Neural progenitor cell (in vitro differentiated cells): ENCODE measurements around the gene MTMR11. TPM values are rescaled to one million over a fixed set of nuclear protein-coding genes. Genes with fewer than 3 reads are reported as not detected.
A peak's percentile ranks its signal among the peaks of the same experiment; 100 is the strongest.

ENCODE experiments used
- DNase-seq: peaks from one replicate; pipeline ENCODE4 v3.0.0-alpha.2; 2016; ENCODE audit warnings: low spot score
- H2AFZ ChIP-seq: fragments of 200-600 bp; sonication (generic); replicated peaks from 2 replicates; pipeline ENCODE4 v1.6.1; 2016; ENCODE audit warnings: antibody characterized with exemption
- H3F3A ChIP-seq: fragments of 200-600 bp; sonication (generic); 2 replicates; pipeline ENCODE4 v1.6.1; 2016; ENCODE audit warnings: antibody characterized with exemption, low read depth
- H3K27ac ChIP-seq: fragments of 200-600 bp; sonication (generic); 2 replicates; pipeline ENCODE4 v1.5.1; 2016; ENCODE audit warnings: mild to moderate bottlenecking
- H3K27me3 ChIP-seq: fragments of 200-600 bp; sonication (generic); 2 replicates; pipeline ENCODE4 v1.6.1; 2016; ENCODE audit warnings: mild to moderate bottlenecking, moderate library complexity
- H3K36me3 ChIP-seq: fragments of 200-600 bp; sonication (generic); 2 replicates; pipeline ENCODE4 v1.5.1; 2016
- H3K4me1 ChIP-seq: fragments of 200-600 bp; sonication (generic); 2 replicates; pipeline ENCODE4 v1.6.1; 2016; ENCODE audit warnings: mixed run types
- H3K4me2 ChIP-seq: fragments of 200-600 bp; sonication (generic); 2 replicates; pipeline ENCODE4 v1.6.1; 2016
- H3K4me3 ChIP-seq: fragments of 200-600 bp; sonication (generic); 2 replicates; pipeline ENCODE4 v1.5.1; 2016
- H3K79me2 ChIP-seq: fragments of 200-600 bp; sonication (generic); 2 replicates; pipeline ENCODE4 v1.6.1; 2016; ENCODE audit warnings: low read depth
- H3K9ac ChIP-seq: fragments of 200-600 bp; sonication (generic); 2 replicates; pipeline ENCODE4 v1.6.1; 2016
- H3K9me3 ChIP-seq: fragments of 200-600 bp; sonication (generic); 2 replicates; pipeline ENCODE4 v1.5.1; 2016; ENCODE audit warnings: low read depth
- H4K20me1 ChIP-seq: fragments of 200-600 bp; sonication (generic); 2 replicates; pipeline ENCODE4 v1.6.1; 2016; ENCODE audit warnings: low read depth
- H3K27ac Mint-ChIP-seq: 3 replicates; pipeline ENCODE4 v1.8.0; 2021; ENCODE audit warnings: mixed read lengths
- H3K27me3 Mint-ChIP-seq: 2 replicates; pipeline ENCODE4 v1.8.0; 2022; ENCODE audit warnings: low read depth, mild to moderate bottlenecking, inconsistent platforms, moderate library complexity, mixed read lengths; ENCODE audit not compliant: insufficient read depth
- H3K36me3 Mint-ChIP-seq: 3 replicates; pipeline ENCODE4 v1.8.0; 2021; ENCODE audit warnings: mixed read lengths
- H3K4me1 Mint-ChIP-seq: 3 replicates; pipeline ENCODE4 v1.8.0; 2021; ENCODE audit warnings: mixed read lengths
- H3K4me3 Mint-ChIP-seq: 3 replicates; pipeline ENCODE4 v1.8.0; 2021; ENCODE audit warnings: mild to moderate bottlenecking, moderate library complexity, mixed read lengths
- H3K9me3 Mint-ChIP-seq: 3 replicates; pipeline ENCODE4 v1.8.0; 2020; ENCODE audit warnings: mixed read lengths
- CTCF ChIP-seq: fragments of 200-600 bp; sonication (generic); IDR thresholded peaks from 2 replicates; pipeline ENCODE4 v1.5.1; 2017; ENCODE audit warnings: antibody characterized with exemption, mild to moderate bottlenecking
- EZH2 ChIP-seq: fragments of 200-600 bp; sonication (generic); IDR thresholded peaks from 2 replicates; pipeline ENCODE4 v1.6.1; 2017; ENCODE audit warnings: antibody characterized with exemption, mild to moderate bottlenecking, moderate library complexity
- EZH2phosphoT487 ChIP-seq: fragments of 200-600 bp; sonication (generic); IDR thresholded peaks from 2 replicates; pipeline ENCODE4 v1.6.1; 2017; ENCODE audit warnings: antibody characterized with exemption
- total RNA-seq: library from RNA; depleted of rRNA; stranded (reverse); fragments of >200 nt; gene quantifications from 2 replicates; pipeline ENCODE4 v1.2.3, GENCODE V29; 2015; ENCODE audit warnings: low replicate concordance

Gene MTMR11
- total RNA-seq, 1 donor from 2014 or later: 11.3 TPM

DNA sequence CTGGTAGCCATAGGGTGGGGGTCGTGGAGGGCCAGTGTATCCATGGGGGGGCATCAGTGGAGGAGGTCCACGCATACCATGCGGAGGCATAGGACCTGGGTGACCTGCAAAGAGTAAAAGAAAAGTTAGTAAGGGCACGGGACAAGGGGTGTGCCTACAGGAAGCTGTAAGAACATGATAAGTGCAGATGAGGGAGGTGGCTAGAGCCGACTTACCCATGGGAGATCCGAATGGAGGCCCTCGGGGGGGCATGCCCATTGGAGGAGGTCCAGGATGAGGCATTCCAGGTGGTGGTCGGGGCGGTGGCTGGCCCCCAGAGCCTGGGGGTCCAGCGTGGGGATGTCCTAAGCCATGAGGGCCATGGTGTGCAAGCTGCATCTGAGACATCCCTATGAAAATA is 13.1 kb downstream of the MTMR11 start:
- Histone ChIP-seq H3F3A (peaks cover 18% of the 10 kb centered on the region), H3K9me3 (no peaks in the 10 kb centered on the region), H3K27ac (no peak overlapping the region), H3K4me3 (no peak overlapping the region), H3K4me1 (peaks cover 13% of the 10 kb centered on the region), H3K27me3 (no peaks in the 10 kb centered on the region), H3K9ac (no peak overlapping the region), H3K36me3 (peaks cover 18% of the 10 kb centered on the region), H2AFZ (no peak overlapping the region), H3K79me2 (peaks cover 35% of the 10 kb centered on the region), H4K20me1 (peaks cover 17% of the 10 kb centered on the region), H3K4me2 (no peak overlapping the region)
- peaks cover 5% of the 10 kb centered on the region for H3K27me3 Mint-ChIP-seq
- H3K36me3 Mint-ChIP-seq: peaks cover 30% of the 10 kb centered on the region
- H3K27ac Mint-ChIP-seq: no peak overlapping the region
- peaks cover 21% of the 10 kb centered on the region for H3K4me1 Mint-ChIP-seq
- TF ChIP-seq EZH2phosphoT487 (no peak), EZH2 (no peak), CTCF (no peak)
- DNase-seq: no peak
- no peaks in the 10 kb centered on the region for H3K9me3 Mint-ChIP-seq
- H3K4me3 Mint-ChIP-seq: no peak overlapping the region

DNA sequence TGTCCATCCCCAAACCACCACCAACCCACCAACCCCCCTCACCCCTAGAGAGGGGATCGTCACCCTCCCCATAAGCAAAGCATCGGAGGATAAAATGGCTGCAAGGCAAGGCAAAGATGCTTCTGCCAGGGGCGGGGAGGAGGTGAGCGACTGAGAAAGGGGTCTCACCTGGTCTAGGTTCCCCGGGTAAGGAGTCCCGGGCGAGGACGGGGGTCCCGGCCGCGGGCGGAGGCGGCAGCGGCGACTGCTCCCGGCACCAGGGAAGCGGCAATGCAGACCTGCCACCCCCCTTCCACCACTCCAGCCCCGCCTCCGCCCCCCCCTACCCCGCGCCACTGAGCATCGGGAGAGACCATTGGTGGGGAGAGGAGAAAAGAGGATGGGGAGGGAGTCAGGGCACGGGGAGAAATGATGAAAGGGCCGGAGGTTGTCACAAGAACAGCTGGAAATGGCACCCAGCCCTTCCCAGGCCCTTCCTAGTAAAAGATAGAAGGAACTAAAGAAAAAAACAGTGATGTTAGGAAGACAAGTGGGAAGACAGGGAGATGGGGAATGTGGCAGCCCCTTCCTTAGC is 19.0 kb downstream of the MTMR11 start, which contains the start of gene SV2A:
Gene SV2A (minus strand): TSS at position 274 of the 574 bp plus-strand sequence. CDS start 4,004 bp downstream, outside the sequence.
- H3K4me2 ChIP-seq: peak within 1 kb of the TSS; percentile 89
- H3K27ac ChIP-seq: no peak within 1 kb of the TSS
- no peak for TF ChIP-seq CTCF
- H3K4me3 ChIP-seq: peak within 1 kb of the TSS; percentile 94
- H3K9me3 ChIP-seq: no peaks in the 10 kb centered on the region
- peak within 1 kb of the TSS; percentile 95 for H3K4me3 Mint-ChIP-seq
- DNase-seq: peak; percentile 86
- H3K4me1 Mint-ChIP-seq: peaks cover 36% of the 10 kb centered on the region
- H3K4me1 ChIP-seq: peaks cover 28% of the 10 kb centered on the region
- peaks cover 26% of the 10 kb centered on the region for H3F3A ChIP-seq
- H3K9me3 Mint-ChIP-seq: peaks cover 3% of the 10 kb centered on the region
- H3K79me2 ChIP-seq: peaks cover 36% of the 10 kb centered on the region
- H3K9ac ChIP-seq: peak within 1 kb of the TSS; percentile 46
- H3K36me3 ChIP-seq: no peaks in the 10 kb centered on the region
- H3K27ac Mint-ChIP-seq: peak within 1 kb of the TSS; percentile 88
- H3K27me3 ChIP-seq: no peaks in the 10 kb centered on the region
- H2AFZ ChIP-seq: peak within 1 kb of the TSS; percentile 87
- H3K27me3 Mint-ChIP-seq: peaks cover 3% of the 10 kb centered on the region
- peaks cover 8% of the 10 kb centered on the region for H4K20me1 ChIP-seq
- peaks cover 14% of the 10 kb centered on the region for H3K36me3 Mint-ChIP-seq

DNA sequence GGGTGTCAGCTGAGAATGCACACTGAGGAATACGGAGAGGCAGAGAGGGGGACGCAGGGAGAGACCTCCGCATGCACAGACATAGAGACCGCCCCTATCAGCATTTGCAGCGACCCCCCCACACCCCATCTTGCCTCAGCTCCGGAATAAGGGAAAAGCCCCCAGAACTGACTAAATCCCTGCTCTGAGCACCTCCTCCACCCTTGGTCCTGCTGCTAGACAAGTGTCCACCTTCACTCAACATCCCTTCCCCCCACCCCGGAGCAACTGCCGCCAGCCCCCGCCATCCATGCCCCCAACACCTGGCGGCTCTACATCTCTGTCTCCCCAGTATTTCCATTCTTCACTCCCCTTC is 19.8 kb downstream of the MTMR11 start:
- H3K9ac ChIP-seq: no peak overlapping the region
- H2AFZ ChIP-seq: no peak overlapping the region
- peaks cover 3% of the 10 kb centered on the region for H3K9me3 Mint-ChIP-seq
- H3K4me2 ChIP-seq: peak overlapping the region; percentile 89
- no peak overlapping the region for H3K27ac ChIP-seq
- peaks cover 28% of the 10 kb centered on the region for H3K4me1 ChIP-seq
- peaks cover 3% of the 10 kb centered on the region for H3K27me3 Mint-ChIP-seq
- no peaks in the 10 kb centered on the region for H3K27me3 ChIP-seq
- H4K20me1 ChIP-seq: peaks cover 8% of the 10 kb centered on the region
- H3K36me3 Mint-ChIP-seq: peaks cover 18% of the 10 kb centered on the region
- no peak for DNase-seq
- H3K27ac Mint-ChIP-seq: no peak overlapping the region
- H3K36me3 ChIP-seq: no peaks in the 10 kb centered on the region
- H3K9me3 ChIP-seq: no peaks in the 10 kb centered on the region
- peaks cover 36% of the 10 kb centered on the region for H3K79me2 ChIP-seq
- peaks cover 21% of the 10 kb centered on the region for H3F3A ChIP-seq
- H3K4me3 ChIP-seq: peak overlapping the region; percentile 94
- TF ChIP-seq CTCF (no peak), EZH2phosphoT487 (no peak), EZH2 (no peak)
- H3K4me3 Mint-ChIP-seq: peak overlapping the region; percentile 95
- peaks cover 36% of the 10 kb centered on the region for H3K4me1 Mint-ChIP-seq
